ENCODE measurements around the gene MDC1. TPM values are rescaled to one million over a fixed set of nuclear protein-coding genes. Genes with fewer than 3 reads are reported as not detected.

MDC1 gene
- total RNA-seq, 2 donors from 2014 or later: 11.4 to 18.1 TPM

DNA sequence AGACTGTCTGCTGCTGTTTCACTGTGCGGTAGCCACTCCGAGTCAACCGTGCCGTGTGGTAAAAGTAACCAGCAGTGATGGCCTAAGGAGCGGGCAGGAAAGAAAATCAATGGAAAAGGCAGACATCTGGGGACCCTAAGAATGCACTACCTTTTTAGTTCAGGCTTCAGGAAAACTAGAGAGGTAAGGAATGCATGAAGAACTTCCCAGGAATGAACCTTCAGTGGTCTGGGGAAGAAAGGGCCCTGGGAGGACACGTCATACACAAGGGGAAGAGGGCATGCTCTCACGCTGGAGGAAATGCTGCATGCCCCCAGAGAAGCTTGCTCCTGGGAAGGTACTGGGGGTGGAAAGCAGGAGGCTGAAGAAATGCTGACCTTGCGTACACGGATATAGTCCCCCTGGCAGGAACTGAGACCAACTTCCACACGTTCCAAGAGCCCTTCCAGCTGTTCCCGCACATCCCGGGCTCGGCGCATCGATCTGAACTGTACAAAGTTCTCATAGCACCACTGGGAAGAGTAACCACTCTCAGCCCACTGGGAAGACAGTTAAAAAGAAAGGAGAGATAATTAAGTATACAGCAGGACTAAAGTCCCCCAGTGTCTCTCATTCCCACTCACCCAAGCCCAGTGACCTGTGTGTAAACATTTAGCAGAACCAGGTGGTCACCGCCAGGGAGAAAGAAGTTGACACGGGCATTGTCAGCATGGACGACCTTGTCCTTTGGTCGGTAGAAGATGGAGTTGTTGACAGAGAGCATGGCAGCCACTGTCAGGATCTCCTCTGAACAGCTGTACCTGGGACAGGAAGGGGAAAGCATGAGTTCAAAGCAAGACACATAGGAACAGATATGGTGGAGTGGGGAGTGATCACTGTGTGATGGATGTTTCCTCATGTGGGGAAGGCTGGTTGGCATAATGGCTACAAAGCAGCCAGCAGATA, 62.0 kb downstream of the MDC1 start:
- H3K9me3 ChIP-seq: no peaks in the 10 kb centered on the region
- H3K4me1 ChIP-seq: no peaks in the 10 kb centered on the region
- no peak for ATAC-seq
- WGBS, 2 donors: 83 to 87% methylated on average over 17 to 19 of the region's 19 CpGs
- peaks cover 6 to 53% of the 10 kb centered on the region in 2 donors for H3K36me3 ChIP-seq (replicated peaks in 1 of 2; ENCODE audit: insufficient read depth in 1 of 2, low read depth in 2 of 2)
- no peak for TF ChIP-seq POLR2A (IDR thresholded peaks at IDR 0.05)
- TF ChIP-seq, protein P1, sequence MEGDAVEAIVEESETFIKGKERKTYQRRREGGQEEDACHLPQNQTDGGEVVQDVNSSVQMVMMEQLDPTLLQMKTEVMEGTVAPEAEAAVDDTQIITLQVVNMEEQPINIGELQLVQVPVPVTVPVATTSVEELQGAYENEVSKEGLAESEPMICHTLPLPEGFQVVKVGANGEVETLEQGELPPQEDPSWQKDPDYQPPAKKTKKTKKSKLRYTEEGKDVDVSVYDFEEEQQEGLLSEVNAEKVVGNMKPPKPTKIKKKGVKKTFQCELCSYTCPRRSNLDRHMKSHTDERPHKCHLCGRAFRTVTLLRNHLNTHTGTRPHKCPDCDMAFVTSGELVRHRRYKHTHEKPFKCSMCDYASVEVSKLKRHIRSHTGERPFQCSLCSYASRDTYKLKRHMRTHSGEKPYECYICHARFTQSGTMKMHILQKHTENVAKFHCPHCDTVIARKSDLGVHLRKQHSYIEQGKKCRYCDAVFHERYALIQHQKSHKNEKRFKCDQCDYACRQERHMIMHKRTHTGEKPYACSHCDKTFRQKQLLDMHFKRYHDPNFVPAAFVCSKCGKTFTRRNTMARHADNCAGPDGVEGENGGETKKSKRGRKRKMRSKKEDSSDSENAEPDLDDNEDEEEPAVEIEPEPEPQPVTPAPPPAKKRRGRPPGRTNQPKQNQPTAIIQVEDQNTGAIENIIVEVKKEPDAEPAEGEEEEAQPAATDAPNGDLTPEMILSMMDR (IDR thresholded peaks at IDR 0.05): no peak
- no peak for DNase-seq
- H3K4me3 ChIP-seq: no peak overlapping the region
- no peaks in the 10 kb centered on the region for H3K27me3 ChIP-seq
- intact Hi-C loops (cut with DNase I): no loop called here
- no peak overlapping the region for H3K27ac ChIP-seq

- DNase-seq (no peak), ATAC-seq (no peak)
- Histone ChIP-seq H3K36me3 (replicated peaks in 1 of 2; ENCODE audit: insufficient read depth in 1 of 2, low read depth in 2 of 2) (peaks cover 6 to 28% of the 10 kb centered on the region in 2 donors), H3K9me3 (no peaks in the 10 kb centered on the region), H3K4me1 (peaks cover 16% of the 10 kb centered on the region), H3K27me3 (no peaks in the 10 kb centered on the region), H3K27ac (no peak overlapping the region), H3K4me3 (no peak overlapping the region)
- WGBS, 2 donors: 87 to 88% methylated on average over 12 of the region's 12 CpGs
- intact Hi-C loops (cut with DNase I): no loop called here
- TF ChIP-seq, protein P1 (IDR thresholded peaks at IDR 0.05): no peak
- no peak for TF ChIP-seq POLR2A (IDR thresholded peaks at IDR 0.05)
Measured at GRCh38 chr6:30651143-30651542, 65.9 kb downstream of the MDC1 start.

Small RNAs within 50 kb of the gene (small RNA-seq; reads per million reads assigned to genes)
- gene RF00019 (not detected), gene RN7SL353P (not detected)

Other genes starting within 250 kb of the MDC1 start
- 100 to 1,000 TPM; 133 to 216 TPM for gene HLA-E, start 227.8 kb downstream of the MDC1 start, total RNA-seq
- 10 to 100 TPM; 18.7 to 24.7 TPM for gene GNL1, start 160.8 kb downstream of the MDC1 start, total RNA-seq
- gene PRR3, start 160.0 kb downstream of the MDC1 start, total RNA-seq: 10 to 100 TPM in 1 of 2 donors, 1 to 10 TPM in 1; 6.9 to 10.4 TPM
- gene ABCF1, start 145.8 kb downstream of the MDC1 start, total RNA-seq: 10 to 100 TPM; 27.0 to 37.6 TPM
- 10 to 100 TPM; 36.1 to 48.1 TPM for gene PPP1R10, start 100.0 kb downstream of the MDC1 start, total RNA-seq
- 10 to 100 TPM; 26.4 to 35.5 TPM for gene MRPS18B, start 99.4 kb downstream of the MDC1 start, total RNA-seq
- 1 to 10 TPM; 2.0 to 5.4 TPM for gene ATAT1, start 90.4 kb downstream of the MDC1 start, total RNA-seq
- 10 to 100 TPM in 1 of 2 donors, 1 to 10 TPM in 1; 7.3 to 28.3 TPM for gene C6orf136, start 70.1 kb downstream of the MDC1 start, total RNA-seq
- gene DHX16, start 44.3 kb downstream of the MDC1 start, total RNA-seq: 10 to 100 TPM; 12.2 to 24.4 TPM
- gene PPP1R18, start 30.6 kb downstream of the MDC1 start, total RNA-seq: 10 to 100 TPM; 14.5 to 20.0 TPM
- gene NRM, start 26.3 kb downstream of the MDC1 start, total RNA-seq: 1 to 10 TPM; 2.6 to 5.2 TPM
- gene TUBB, start 3.1 kb upstream of the MDC1 start, total RNA-seq: 10 to 100 TPM; 80.9 to 84.4 TPM
- 10 to 100 TPM; 70.0 to 82.4 TPM for gene FLOT1, start 25.4 kb upstream of the MDC1 start, total RNA-seq
- gene IER3, start 27.3 kb upstream of the MDC1 start, total RNA-seq: 10 to 100 TPM; 46.4 to 60.3 TPM
- 10 to 100 TPM; 90.3 to 97.3 TPM for gene DDR1, start 167.2 kb upstream of the MDC1 start, total RNA-seq
- 10 to 100 TPM in 1 of 2 donors, under 1 TPM in 1; 0.66 to 27.2 TPM for gene GTF2H4, start 190.9 kb upstream of the MDC1 start, total RNA-seq
- gene VARS2, start 197.0 kb upstream of the MDC1 start, total RNA-seq: 10 to 100 TPM; 16.6 to 29.7 TPM
- gene SFTA2, start 214.9 kb upstream of the MDC1 start, total RNA-seq: 1 to 10 TPM in 1 of 2 donors, not detected in 1; 5.2 TPM
- under 1 TPM; under 0.01 to 0.52 TPM for gene MUCL3, start 223.7 kb upstream of the MDC1 start, total RNA-seq

Data from body of pancreas (tissue), 4 donors.